NCI-H69 (cell line): ENCODE measurements around the gene KCNC2.
A peak's percentile ranks its signal among the peaks of the same experiment; 100 is the strongest.
"Not testable (repeated sequence)": the region's sequence is repeated elsewhere in the genome, so short reads cannot be mapped to it uniquely, and the experiment has no call there.

Source experiments
- DNase-seq: peaks from one replicate; lab custom pipeline; 2025; lab: John Stamatoyannopoulos, UW

KCNC2 gene

GRCh38 chr12:75209812-75210138, at the start of gene KCNC2:
TSS of gene KCNC2 (minus strand) at chr12:75209839.
- no peak for DNase-seq

DNA sequence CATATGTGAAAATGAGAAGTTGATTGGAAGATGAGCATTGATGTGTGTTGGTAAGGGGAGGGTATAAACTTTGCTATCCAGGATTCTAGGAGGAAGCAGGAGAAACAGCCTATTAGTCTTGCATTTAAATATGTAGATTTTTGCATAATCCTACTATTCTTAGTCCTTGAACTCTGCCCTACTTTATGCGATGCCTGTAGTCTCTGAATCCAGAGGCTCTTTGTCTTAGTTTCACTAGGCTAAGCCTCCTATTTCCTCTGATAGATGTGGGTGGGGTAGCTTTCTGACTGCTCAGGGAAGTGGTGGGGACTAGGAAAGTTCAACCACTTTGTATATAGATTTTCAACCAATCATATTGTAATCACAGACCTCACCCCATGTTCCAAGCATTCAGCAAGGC, 49.5 kb upstream of the KCNC2 start:
- DNase-seq, result no peak

DNA sequence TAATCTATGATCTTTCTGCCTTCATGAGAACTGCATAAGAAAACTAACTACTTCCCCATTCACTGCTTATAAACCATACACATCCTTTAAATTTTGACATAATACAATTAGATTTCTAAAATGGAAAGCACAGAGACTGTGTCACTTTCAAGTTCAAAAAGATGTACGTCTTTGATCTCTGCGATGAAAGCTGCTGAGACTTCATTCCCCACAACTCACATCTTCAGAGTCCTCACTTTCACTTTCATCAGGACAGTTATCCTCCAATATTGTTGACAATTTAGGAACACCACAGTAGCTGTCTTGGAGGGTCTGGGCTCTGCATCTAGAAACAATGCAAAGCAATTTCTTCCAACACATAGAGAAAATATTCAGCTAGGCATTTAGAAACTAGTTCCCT, 47.9 kb upstream of the KCNC2 start:
- DNase-seq, result no peak

DNA sequence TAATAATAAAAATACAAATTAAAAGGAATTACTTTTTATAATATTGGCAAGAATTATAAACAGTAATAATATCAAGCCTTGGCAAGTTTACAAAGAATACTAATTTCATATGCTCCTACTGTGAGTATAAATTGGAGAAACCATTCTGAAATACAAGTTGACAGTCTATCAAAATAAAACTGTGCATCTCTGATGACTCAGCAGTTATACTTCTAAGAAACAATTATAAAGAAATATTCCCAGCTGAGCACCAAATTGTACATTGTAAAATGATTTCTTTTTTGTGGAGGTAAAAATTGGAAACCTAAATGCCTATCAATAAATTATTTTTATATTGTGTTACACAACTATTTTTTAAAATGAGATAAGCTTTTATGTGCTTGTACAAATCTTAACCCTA, 35.5 kb upstream of the KCNC2 start:
- no peak for DNase-seq

DNA sequence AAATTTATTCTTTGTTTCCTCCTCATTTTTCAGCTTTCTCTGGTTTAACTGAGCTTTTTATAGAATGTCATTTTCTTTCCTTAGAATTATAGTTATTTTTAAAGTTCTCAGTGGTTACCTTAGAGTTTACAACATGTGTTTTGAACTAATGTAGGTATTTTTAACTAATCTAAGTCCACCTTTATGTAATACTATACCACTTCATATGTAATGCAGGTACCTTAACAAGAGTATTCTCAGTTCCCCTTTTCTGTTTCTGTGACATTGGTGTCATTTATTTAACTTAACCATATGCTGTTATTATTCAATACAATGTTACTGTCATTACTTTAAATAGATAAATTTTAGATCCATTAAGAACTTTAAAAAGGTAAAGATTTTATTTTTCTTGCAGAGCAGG, 30.3 kb upstream of the KCNC2 start:
- DNase-seq, result no peak

- DNase-seq, result no peak
Observed at GRCh38 chr12:75236206-75236605, 26.6 kb upstream of the KCNC2 start.

GRCh38 chr12:75227132-75227531, 17.5 kb upstream of the KCNC2 start:
- no peak for DNase-seq

DNA sequence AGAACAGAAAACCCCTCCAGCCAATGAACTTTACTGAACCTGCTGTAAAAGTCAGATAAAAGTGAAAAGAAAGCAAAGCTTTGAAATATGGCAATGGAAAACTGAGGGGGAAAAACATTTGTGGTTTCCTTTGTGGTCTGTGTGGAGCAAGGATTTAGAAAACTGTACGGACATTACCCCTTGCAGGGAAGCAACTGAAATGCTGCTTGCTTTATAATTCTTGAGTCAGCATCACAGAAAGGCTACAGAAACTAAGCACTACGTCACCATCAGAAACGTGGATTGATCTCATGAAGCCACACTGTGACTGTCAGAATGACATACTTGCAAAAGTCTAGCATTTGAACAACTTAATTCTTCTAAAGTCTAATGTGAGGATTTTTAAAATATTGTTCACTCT, 2.4 kb upstream of the KCNC2 start:
- DNase-seq, result no peak

DNA sequence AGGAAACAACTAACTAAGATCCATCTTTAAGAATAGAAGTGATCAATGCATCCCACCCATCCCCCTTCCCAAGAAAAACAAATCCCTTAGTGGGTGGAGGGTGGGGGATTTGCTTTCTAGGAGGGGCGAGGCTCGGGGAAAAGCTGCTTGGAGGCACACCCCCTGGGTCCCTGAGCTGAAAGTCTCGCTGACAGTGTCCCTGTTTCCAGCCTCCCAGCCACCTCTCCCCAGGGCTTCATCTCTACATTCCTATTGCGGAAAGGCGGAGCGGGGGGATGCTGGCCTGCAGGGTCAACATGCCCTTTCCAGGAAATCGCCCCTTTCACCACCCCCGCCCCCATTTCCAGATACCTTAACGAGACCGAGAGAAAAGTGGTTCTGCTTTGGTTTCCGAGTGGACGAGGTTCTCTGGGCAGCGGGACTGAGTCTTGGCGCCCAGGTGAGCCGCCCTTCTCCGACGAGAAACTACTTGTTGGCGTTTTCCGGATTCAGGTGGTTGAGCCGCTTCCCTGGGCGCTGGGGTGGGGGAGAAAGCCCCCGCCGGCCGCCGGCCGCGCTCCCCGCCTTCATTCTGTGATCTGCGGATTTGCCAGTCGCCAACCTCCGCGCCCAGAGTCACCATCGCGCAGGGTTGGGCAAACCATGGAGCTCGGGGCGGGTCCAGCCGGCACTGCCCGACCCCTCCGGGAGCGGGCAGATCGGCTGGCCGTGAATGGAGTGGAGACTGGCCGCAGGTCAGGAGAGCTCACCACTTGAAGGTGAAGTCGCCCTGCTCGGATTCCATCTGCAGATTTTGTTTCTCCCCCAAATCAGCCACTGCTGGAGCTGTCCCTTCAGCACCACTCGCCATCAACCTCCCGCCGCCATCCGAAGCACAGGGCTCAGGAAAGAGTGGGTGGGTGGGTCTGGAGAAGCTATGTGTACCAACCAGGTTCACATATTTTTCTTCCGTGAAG, 505 bp downstream of the KCNC2 start:
- DNase-seq, result peak; percentile 77

GRCh38 chr12:75207338-75208083, 2.1 kb downstream of the KCNC2 start:
- DNase-seq, result no peak

- no peak for DNase-seq
Observed at GRCh38 chr12:75205558-75205957, 4.1 kb downstream of the KCNC2 start.

DNA sequence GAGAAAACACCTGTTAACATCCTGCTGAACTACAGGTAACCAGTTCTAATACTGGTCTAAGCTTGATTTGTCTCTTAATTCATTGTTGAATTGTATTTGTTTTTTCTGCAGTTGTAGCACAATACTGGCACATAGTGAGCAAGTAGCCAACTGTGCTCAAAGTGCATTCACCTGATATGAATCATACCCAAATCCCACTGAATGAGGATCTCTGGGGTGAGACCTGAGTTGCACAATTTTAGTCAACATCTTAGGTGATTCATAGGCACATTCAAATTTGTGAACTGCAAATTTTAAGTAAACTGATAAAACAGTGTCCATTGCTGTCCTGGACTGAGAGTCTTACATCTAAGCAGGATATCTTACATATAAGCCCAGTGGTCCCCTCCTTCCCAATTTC, 12.8 kb downstream of the KCNC2 start:
- no peak for DNase-seq

- DNase-seq, result no peak
Observed at GRCh38 chr12:75196408-75196807, 13.2 kb downstream of the KCNC2 start.

DNA sequence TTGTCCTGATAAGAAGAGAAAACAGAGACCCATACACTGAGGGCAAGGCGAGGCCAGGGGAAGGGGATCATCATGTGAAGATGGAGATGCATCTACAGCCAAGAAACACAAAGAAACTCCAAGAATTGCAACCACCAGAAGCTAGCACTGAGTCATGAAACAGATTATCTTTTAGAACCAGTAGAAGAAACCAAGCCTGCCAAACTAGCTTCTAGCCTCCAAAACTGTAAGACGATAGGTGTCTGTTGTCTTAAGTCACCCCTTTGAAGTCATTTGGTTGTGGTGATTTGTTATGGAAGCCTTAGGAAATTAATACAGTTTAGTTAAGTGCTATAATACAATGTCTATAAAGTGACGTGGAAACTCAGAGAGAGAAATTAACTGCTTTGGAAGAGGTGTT, 15.4 kb downstream of the KCNC2 start:
- no peak for DNase-seq

DNA sequence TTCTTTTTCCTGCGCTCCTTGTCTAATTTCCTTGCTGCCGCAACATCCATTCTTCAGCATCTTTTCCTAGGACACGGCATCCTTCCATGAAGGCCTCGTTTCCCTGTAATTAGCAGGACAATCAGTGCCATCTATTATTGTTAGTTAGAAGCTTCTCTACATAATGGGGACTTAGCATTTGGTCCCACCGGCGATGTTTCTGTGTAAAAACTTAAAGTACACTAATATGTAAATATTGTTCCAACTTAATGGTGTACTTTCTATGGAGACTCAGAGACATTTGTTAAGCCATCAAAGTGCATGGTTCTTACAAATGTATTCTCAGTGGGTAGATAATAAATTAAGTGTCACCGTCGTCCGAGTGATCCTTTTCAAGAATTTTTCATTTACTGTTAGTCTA, 17.4 kb downstream of the KCNC2 start:
- no peak for DNase-seq

DNA sequence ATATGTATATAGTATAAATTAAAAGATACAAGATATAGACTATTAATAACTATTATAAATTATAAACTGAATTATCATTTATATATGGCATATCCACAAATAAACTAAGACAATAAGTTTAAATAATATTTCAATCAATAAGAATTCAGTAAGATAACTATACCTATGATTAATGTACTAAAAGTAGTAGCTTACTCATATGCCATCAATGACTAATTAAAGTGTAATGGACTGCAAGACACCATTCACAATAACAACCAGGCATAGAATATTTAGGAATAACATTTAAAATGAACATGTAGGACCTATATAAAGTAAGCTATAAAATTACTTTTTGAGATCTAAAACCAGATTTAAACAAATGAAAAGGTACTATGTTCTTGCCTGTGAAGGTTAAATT, 18.8 kb downstream of the KCNC2 start:
- no peak for DNase-seq

DNA sequence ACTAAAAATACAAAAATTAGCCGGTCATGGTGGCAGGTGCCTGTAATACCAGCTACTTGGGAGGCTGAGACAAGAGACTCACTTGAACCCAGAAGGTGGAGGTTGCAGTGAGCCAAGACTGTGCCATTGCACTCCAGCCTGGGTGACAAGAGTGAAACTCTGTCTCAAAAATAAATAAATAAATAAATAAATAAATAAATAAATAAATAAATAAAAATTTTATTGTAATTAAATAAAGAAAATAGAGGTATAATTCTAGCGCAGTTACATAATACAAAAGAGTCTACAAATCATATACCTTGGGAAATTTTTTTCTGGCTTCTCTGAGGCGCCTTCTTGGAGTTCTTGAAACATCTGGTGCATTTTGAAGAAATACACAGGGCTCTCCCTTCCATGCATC, 23.8 kb downstream of the KCNC2 start:
- not testable (repeated sequence) for DNase-seq

DNA sequence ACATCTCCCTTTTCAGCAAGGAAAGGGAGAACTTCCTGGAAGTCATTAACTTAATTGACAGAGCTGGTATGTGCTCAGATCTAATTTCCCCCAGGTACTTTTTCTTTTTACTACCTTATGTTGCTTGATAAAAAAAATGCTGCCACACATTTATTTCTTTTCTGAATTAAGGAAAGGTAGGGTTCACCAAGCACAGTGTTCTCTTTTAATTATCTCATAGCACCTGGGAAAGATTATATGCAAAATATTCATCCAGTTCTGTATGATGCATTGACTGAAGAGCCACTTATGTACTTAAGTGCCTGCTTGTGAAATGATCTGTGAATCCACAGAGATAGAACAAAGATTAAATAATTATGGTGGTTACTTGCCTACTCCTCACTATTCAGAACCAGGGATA, 25.1 kb downstream of the KCNC2 start:
- DNase-seq, result peak; percentile 83

- DNase-seq, result no peak
Observed at GRCh38 chr12:75183967-75184366, 25.7 kb downstream of the KCNC2 start.

DNA sequence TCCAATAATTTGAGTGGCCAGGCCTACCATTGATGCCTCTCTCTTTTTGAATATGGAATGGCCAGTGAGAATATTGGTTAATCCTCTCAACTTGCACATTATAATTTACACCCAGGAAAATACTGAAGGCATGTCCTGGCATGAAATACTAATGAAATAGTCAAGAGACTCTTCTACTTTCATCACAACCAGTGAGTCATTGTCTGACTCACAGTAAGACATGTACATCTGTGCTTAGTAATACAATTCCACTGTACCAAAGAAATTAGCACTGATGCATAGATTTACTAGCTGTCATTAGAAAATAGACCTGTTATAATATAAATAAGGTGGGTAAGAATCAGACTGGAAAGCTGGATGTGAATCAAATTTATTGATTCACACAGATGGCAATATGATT, 31.6 kb downstream of the KCNC2 start:
- peak; percentile 80 for DNase-seq

DNA sequence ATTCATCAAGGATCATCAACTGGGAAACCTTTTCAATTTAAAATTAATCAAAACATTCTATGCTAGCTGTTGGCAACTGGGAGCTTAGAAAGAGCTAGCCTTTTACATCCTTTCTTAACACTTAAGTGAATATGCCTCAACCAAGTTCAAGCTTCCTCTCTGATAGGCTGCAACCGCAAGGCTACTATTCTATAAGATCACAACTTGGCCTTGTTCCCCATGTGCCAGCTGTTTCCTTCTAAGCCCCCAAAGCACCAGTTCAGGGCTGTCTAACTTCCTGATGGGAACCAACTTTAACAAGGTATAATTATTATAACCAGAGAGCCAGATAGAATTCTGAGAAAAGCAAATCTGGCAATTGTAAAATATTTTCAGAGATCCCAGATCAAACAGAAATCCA, 37.0 kb downstream of the KCNC2 start:
- peak; percentile 78 for DNase-seq

- peak; percentile 7 for DNase-seq
Observed at GRCh38 chr12:75170640-75171185, 38.9 kb downstream of the KCNC2 start.

- no peak for DNase-seq
Observed at GRCh38 chr12:75162845-75163244, 46.8 kb downstream of the KCNC2 start.
